HG03460 (cell line): Measurements from ENCODE around the gene SDC3.

Source experiments
- ATAC-seq: cut with Tn5 transposase; IDR thresholded peaks from one replicate; pipeline ENCODE4 v1.9.1; 2021; ENCODE audit not compliant: unreplicated experiment

Gene SDC3

DNA sequence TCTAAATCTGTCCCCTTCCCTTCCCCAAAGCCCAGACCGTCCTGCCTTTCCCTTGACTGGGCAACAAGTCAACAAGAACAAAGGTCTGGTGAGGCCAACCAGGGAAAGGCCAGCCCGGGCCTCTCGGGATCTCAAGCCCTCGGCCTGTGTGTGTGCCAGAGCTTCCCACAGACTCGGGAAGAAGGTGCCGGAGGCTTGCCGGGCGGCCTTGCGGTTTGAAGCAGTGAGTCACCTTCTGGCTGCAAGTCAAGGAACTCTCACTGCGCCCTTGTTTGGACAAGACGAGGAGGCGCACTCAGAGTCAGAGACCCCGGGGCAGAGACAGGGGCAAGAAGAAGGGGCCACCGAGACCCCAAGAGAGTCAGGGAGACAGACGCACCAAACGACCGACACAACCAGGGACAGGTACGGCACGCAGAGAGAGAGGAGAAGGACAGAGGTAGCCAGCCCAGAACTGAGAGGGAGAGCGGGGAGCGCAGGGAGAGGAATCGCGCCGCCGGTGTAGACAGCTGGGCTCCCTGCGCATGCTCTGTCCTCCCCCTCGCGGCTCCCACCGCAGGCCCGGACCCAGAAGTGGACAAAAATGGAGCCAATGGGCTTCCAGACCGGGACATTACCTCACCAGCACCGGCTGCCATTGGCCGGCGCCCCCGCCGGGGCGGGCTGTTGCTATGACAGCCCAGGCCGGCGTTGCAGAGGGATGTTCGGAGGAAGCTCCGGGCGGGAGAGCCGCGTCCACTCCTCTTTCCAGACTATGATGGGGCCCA is 84.4 kb downstream of the SDC3 start:
- peak; percentile 68 for ATAC-seq

DNA sequence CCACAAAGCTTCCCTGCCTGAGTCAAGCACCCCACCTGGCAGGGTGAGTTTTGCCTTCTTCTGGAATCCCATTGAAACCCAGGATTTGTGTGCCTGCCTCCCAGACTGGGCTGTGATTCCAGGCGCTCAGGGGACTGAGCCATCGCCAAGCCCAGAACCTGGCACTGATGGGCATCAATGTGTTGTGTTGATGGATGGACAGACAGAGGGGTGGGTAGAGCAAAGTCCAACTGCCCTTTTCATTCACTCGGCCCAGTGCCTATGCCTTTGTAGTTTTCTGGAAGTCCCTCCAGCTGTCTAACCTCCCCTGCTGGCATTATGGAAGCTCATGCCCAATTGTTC is 85.0 kb downstream of the SDC3 start:
- no peak for ATAC-seq

DNA sequence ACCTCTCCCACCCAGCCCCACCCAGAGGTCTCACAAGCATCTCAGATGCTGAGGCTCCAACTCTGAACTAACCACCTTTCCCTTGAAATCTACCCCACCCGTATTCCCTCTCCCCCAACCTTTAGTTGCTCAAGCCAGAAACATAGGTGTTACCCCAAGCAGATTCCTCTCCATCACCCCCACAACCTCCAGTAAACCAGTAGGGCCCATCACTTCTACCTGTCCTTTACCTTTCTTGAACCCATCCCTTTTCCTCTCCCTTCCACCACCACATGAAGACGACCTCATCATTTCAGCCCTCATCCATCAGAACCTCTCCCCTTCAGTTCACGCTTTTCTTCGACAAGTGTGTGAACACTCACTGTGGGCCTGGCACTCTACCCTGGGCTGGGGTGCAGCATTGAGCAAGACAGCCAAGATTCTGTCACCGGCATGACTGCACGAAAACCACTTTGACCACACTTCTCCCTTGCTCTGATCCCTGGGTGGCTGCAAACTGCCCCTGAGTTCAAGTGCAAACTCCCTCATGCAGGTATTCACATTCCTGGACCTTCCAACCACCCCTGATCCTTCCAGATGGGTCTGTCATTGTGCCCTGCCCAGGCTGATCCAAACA is 85.5 kb downstream of the SDC3 start:
- no peak for ATAC-seq

DNA sequence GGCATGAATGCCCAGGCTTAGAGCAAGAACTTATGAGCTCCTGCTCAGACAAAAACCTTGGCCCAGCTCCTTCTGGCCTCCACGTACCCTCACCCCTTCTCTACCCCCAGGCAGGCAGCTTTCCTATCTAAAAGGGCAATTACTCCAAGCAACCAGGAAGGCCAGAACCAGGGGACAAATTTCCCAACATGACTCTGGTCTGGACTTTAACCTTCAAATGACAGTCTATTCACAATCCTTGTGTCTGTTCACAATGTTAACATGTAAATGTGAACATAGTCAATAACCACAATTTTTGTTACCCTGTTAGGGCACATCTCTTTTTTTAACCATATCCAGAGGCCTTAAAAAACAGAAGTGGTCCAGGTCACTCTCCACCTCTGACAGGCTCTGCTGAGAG is 86.6 kb downstream of the SDC3 start:
- ATAC-seq = no peak

DNA sequence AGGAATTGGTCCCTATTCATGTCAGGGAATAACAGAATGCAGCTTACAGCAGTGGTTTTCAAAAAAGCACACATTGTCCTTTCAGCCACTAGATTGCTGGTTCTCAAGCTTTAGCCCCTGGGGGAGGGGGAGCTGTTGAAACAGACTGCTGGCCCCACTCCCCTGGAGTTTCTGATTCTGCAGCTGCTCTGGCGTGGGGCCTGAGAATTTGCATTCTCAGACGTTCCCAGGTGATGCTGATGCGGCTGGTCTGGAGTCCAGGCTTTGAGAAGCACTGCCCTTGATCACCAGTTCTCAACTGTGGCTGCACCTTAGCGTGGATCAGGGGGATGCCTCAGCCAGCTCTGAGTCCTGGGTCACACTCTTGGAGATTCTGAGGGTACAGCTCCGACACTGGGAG is 88.3 kb downstream of the SDC3 start:
- no peak for ATAC-seq
